Small intestine (tissue), 7 donors: ENCODE data around the gene RNF19B. TPM values are rescaled to one million over a fixed set of nuclear protein-coding genes. Genes with fewer than 3 reads are reported as not detected.

Source experiments
- DNase-seq, 2 donors: peaks; one replicate each; pipeline versions ENCODE4 v3.0.0 to v3.0.0-alpha.2; 2013
- FAIRE-seq: peaks from 2 replicates; lab custom pipeline; 2012; peaks lifted over from hg19 to GRCh38; lab: Jason Lieb, UNC
- H3K27ac ChIP-seq, 3 donors: one replicate each; pipeline ENCODE4 v1.5.1; 2013; ENCODE audit warnings: low read length in 2 of 3, mild to moderate bottlenecking in 2 of 3, control low read depth in 1 of 3, inconsistent platforms in 1 of 3, low read depth in 1 of 3, moderate library complexity in 1 of 3
- H3K27me3 ChIP-seq, 3 donors: one replicate each; pipeline ENCODE4 v1.6.1; 2013; ENCODE audit warnings: low read length in 3 of 3, inconsistent platforms in 1 of 3; ENCODE audit not compliant: control insufficient read depth in 3 of 3, insufficient read depth in 3 of 3
- H3K36me3 ChIP-seq, 3 donors: one replicate each; pipeline ENCODE4 v1.6.1; 2013; ENCODE audit warnings: low read length in 3 of 3, inconsistent platforms in 1 of 3, low read depth in 1 of 3, mild to moderate bottlenecking in 1 of 3, moderate library complexity in 1 of 3; ENCODE audit not compliant: control insufficient read depth in 3 of 3, insufficient read depth in 2 of 3
- H3K4me1 ChIP-seq, 3 donors: one replicate each; pipeline ENCODE4 v1.6.1; 2013; ENCODE audit warnings: low read length in 2 of 3, inconsistent platforms in 1 of 3, low read depth in 1 of 3, mild to moderate bottlenecking in 1 of 3, moderate library complexity in 1 of 3; ENCODE audit not compliant: control insufficient read depth in 3 of 3, insufficient read depth in 2 of 3
- H3K4me3 ChIP-seq, 3 donors: one replicate each; pipeline ENCODE4 v1.5.1; 2013; ENCODE audit warnings: low read length in 3 of 3, control low read depth in 1 of 3, inconsistent platforms in 1 of 3, low read depth in 1 of 3, mild to moderate bottlenecking in 1 of 3, moderate library complexity in 1 of 3
- H3K9me3 ChIP-seq, 2 donors: one replicate each; pipeline ENCODE4 v1.6.1; 2013; ENCODE audit warnings: low read depth in 1 of 2, low read length in 1 of 2; ENCODE audit not compliant: control insufficient read depth in 2 of 2, insufficient read depth in 1 of 2
- WGBS, 3 donors: extraction: QIAGEN DNeasy Blood & Tissue Kit; methylation state at CpG; one replicate each; pipeline ENCODE4 v1.1.7; 2013; 5-methylcytosine and 5-hydroxymethylcytosine counted together
- polyA plus RNA-seq, 4 donors: library from polyadenylated mRNA; stranded (reverse) in 3 of 4; unstranded in 1 of 4; fragments of 200-250 nt in 3 of 4; fragments of 120-200 nt in 1 of 4; gene quantifications; one replicate each; pipeline versions ENCODE4 v1.2.1 to v1.2.3, GENCODE V29; 2013
- donor health status: healthy with polysubstance abuse.
- donor health status: control.
- donor health status: control.
- donor health status: Bipolar disorder and iron deficiency.
- donor health status: healthy.

The RNF19B gene
- polyA plus RNA-seq, 4 donors = 20.8 to 29.2 (median 28.9) TPM

GRCh38 chr1:32891630-32892029, 73.0 kb downstream of the RNF19B start:
- no peak for DNase-seq
- Histone ChIP-seq H3K27me3 (peaks cover 2 to 45% (median 10%) of the 10 kb centered on the region in 3 donors), H3K4me1 (peaks cover 0 to 11% (median 0%) of the 10 kb centered on the region in 3 donors), H3K36me3 (peaks cover 0 to 14% (median 0%) of the 10 kb centered on the region in 3 donors), H3K27ac (no peak overlapping the region), H3K9me3 (no peaks in the 10 kb centered on the region), H3K4me3 (no peak overlapping the region)
- 90 to 94% (median 92%) methylated on average over 3 of the region's 3 CpGs for WGBS, 3 donors
- FAIRE-seq = no peak

- Histone ChIP-seq H3K27me3 (peaks cover 5 to 46% (median 10%) of the 10 kb centered on the region in 3 donors), H3K36me3 (peaks cover 0 to 14% (median 0%) of the 10 kb centered on the region in 3 donors), H3K4me3 (no peak overlapping the region), H3K4me1 (peaks cover 0 to 11% (median 0%) of the 10 kb centered on the region in 3 donors), H3K27ac (no peak overlapping the region), H3K9me3 (no peaks in the 10 kb centered on the region)
- FAIRE-seq (no peak), DNase-seq (no peak)
- WGBS, 3 donors = 89 to 94% (median 93%) methylated on average over 1 of the region's 1 CpG
Measured at GRCh38 chr1:32891241-32891570, 73.4 kb downstream of the RNF19B start.

- DNase-seq (no peak), FAIRE-seq (no peak)
- H3K27me3 ChIP-seq = peaks cover 8 to 50% (median 12%) of the 10 kb centered on the region in 3 donors
Measured at GRCh38 chr1:32890516-32891240, 73.9 kb downstream of the RNF19B start.

GRCh38 chr1:32889731-32890278, 74.8 kb downstream of the RNF19B start:
- WGBS, 3 donors = 83 to 88% (median 87%) methylated on average over 3 of the region's 3 CpGs
- Histone ChIP-seq H3K4me3 (no peak overlapping the region), H3K9me3 (no peaks in the 10 kb centered on the region), H3K4me1 (peaks cover 0 to 11% (median 0%) of the 10 kb centered on the region in 3 donors), H3K27me3 (peaks cover 10 to 59% (median 16%) of the 10 kb centered on the region in 3 donors), H3K36me3 (peaks cover 0 to 4% (median 0%) of the 10 kb centered on the region in 3 donors), H3K27ac (no peak overlapping the region)
- FAIRE-seq (no peak), DNase-seq (no peak)

More at GRCh38 chr1:32890516-32891240, 73.9 kb downstream of the RNF19B start:
- Histone ChIP-seq H3K9me3 (no peaks in the 10 kb centered on the region), H3K4me1 (peaks cover 0 to 11% (median 0%) of the 10 kb centered on the region in 3 donors), H3K4me3 (no peak overlapping the region), H3K27ac (no peak overlapping the region), H3K36me3 (peaks cover 0 to 12% (median 0%) of the 10 kb centered on the region in 3 donors)
- whole genome bisulfite sequencing, 3 donors = 81 to 89% (median 85%) methylated on average over 7 of the region's 7 CpGs

- Histone ChIP-seq H3K4me3 (no peak overlapping the region), H3K9me3 (no peaks in the 10 kb centered on the region), H3K27ac (no peak overlapping the region), H3K27me3 (peaks cover 10 to 68% (median 16%) of the 10 kb centered on the region in 3 donors), H3K4me1 (peaks cover 0 to 11% (median 0%) of the 10 kb centered on the region in 3 donors), H3K36me3 (no peaks in the 10 kb centered on the region)
- no peak for FAIRE-seq
- 91 to 95% (median 92%) methylated on average over 24 of the region's 24 CpGs for WGBS, 3 donors
- DNase-seq = no peak
Measured at GRCh38 chr1:32888677-32889420, 75.8 kb downstream of the RNF19B start.

- no peak for DNase-seq
- Histone ChIP-seq H3K4me3 (no peak overlapping the region), H3K9me3 (no peaks in the 10 kb centered on the region), H3K27me3 (peaks cover 10 to 65% (median 16%) of the 10 kb centered on the region in 3 donors), H3K27ac (no peak overlapping the region), H3K36me3 (no peaks in the 10 kb centered on the region), H3K4me1 (peaks cover 0 to 5% (median 0%) of the 10 kb centered on the region in 3 donors)
- no peak for FAIRE-seq
- 63 to 74% (median 66%) methylated on average over 3 of the region's 3 CpGs for WGBS, 3 donors
Measured at GRCh38 chr1:32888134-32888533, 76.5 kb downstream of the RNF19B start.

- DNase-seq = no peak
- Histone ChIP-seq H3K36me3 (no peaks in the 10 kb centered on the region), H3K27me3 (peaks cover 10 to 63% (median 16%) of the 10 kb centered on the region in 3 donors), H3K27ac (no peak overlapping the region), H3K4me3 (no peak overlapping the region), H3K9me3 (no peaks in the 10 kb centered on the region), H3K4me1 (peaks cover 0 to 4% (median 0%) of the 10 kb centered on the region in 3 donors)
- no peak for FAIRE-seq
- 76 to 78% (median 77%) methylated on average over 12 of the region's 12 CpGs for WGBS, 3 donors
Measured at GRCh38 chr1:32887623-32888022, 77.0 kb downstream of the RNF19B start.

- H3K27me3 ChIP-seq = peaks cover 10 to 56% (median 16%) of the 10 kb centered on the region in 3 donors
- FAIRE-seq (no peak), DNase-seq (no peak)
- H3K36me3 ChIP-seq = no peaks in the 10 kb centered on the region
- no peak overlapping the region for H3K4me3 ChIP-seq
- H3K4me1 ChIP-seq = peaks cover 0 to 3% (median 0%) of the 10 kb centered on the region in 3 donors
- 44 to 47% (median 45%) methylated on average over 16 to 19 of the region's 19 CpGs for WGBS, 3 donors
- H3K9me3 ChIP-seq = no peaks in the 10 kb centered on the region
- H3K27ac ChIP-seq = no peak overlapping the region
Measured at GRCh38 chr1:32886828-32887414, 77.7 kb downstream of the RNF19B start.
